DMS 273 treated with DMSO at 0.1 percent for 48 hours (cell line): ENCODE results near the gene KANSL1.
"Not testable (repeated sequence)": the region's sequence is repeated elsewhere in the genome, so short reads cannot be mapped to it uniquely, and the experiment has no call there.

Source experiments
- DNase-seq: peaks from one replicate; lab custom pipeline; 2025; lab: John Stamatoyannopoulos, UW

The KANSL1 gene

GRCh38 chr17:46019408-46019925 is 173.8 kb downstream of the KANSL1 start:
- not testable (repeated sequence) for DNase-seq

- DNase-seq, result no peak
Measured at GRCh38 chr17:46013502-46014165, 179.6 kb downstream of the KANSL1 start.

- DNase-seq, result no peak
Measured at GRCh38 chr17:46013127-46013501, 180.1 kb downstream of the KANSL1 start.

GRCh38 chr17:46012506-46013079 is 180.6 kb downstream of the KANSL1 start:
- no peak for DNase-seq

GRCh38 chr17:46011711-46012505 is 181.3 kb downstream of the KANSL1 start:
- DNase-seq, result no peak

GRCh38 chr17:46010597-46011186 is 182.5 kb downstream of the KANSL1 start:
- no peak for DNase-seq

- DNase-seq, result no peak
Measured at GRCh38 chr17:46009681-46010596, 183.3 kb downstream of the KANSL1 start.

GRCh38 chr17:46008591-46008990 is 184.6 kb downstream of the KANSL1 start:
- DNase-seq, result no peak

- no peak for DNase-seq
Measured at GRCh38 chr17:46007461-46007965, 185.7 kb downstream of the KANSL1 start.

- DNase-seq, result not testable (repeated sequence)
Measured at GRCh38 chr17:46006082-46006481, 187.1 kb downstream of the KANSL1 start.

GRCh38 chr17:46003907-46004748 is 189.1 kb downstream of the KANSL1 start:
- no peak for DNase-seq

GRCh38 chr17:46002973-46003316 is 190.3 kb downstream of the KANSL1 start:
- DNase-seq, result no peak

GRCh38 chr17:46002311-46002972 is 190.8 kb downstream of the KANSL1 start:
- DNase-seq, result peak; percentile 9

GRCh38 chr17:46001390-46002310 is 191.6 kb downstream of the KANSL1 start:
- no peak for DNase-seq

- no peak for DNase-seq
Measured at GRCh38 chr17:46000757-46001156, 192.5 kb downstream of the KANSL1 start.

GRCh38 chr17:46000292-46000691 is 192.9 kb downstream of the KANSL1 start:
- no peak for DNase-seq

GRCh38 chr17:45999900-46000290 is 193.3 kb downstream of the KANSL1 start:
- no peak for DNase-seq

GRCh38 chr17:45998987-45999899 is 194.0 kb downstream of the KANSL1 start, which contains the start of gene STH:
Gene STH (plus strand): TSS chr17:45999250. CDS start chr17:45999280, 30 bp downstream.
- DNase-seq, result no peak
